OCI-LY1 (cell line): ENCODE results near the gene PIGV.
"Not testable (repeated sequence)": the region's sequence is repeated elsewhere in the genome, so short reads cannot be mapped to it uniquely, and the experiment has no call there.

ENCODE experiments used
- H2AFZ ChIP-seq: fragments of 200-600 bp; sonication (generic), shearing (Covaris generic); 2 replicates; pipeline ENCODE4 v1.6.0; 2014; ENCODE audit warnings: antibody characterized with exemption, mild to moderate bottlenecking, low read length
- H3F3A ChIP-seq: fragments of 200-600 bp; sonication (generic), shearing (Covaris generic); 2 replicates; pipeline ENCODE4 v1.6.0; 2014; ENCODE audit warnings: mild to moderate bottlenecking, antibody characterized with exemption, low read length, moderate library complexity; ENCODE audit not compliant: insufficient read depth
- H3K27ac ChIP-seq: fragments of 200-600 bp; sonication (generic); 2 replicates; pipeline ENCODE4 v1.5.1; 2014; ENCODE audit warnings: low read length, mixed run types, mild to moderate bottlenecking, low read depth; ENCODE audit not compliant: poor library complexity, severe bottlenecking
- H3K27me3 ChIP-seq: fragments of 200-600 bp; sonication (generic); 2 replicates; pipeline ENCODE4 v1.6.0; 2014; ENCODE audit warnings: antibody characterized with exemption, mild to moderate bottlenecking, low read length, moderate library complexity; ENCODE audit not compliant: insufficient read depth
- H3K36me3 ChIP-seq: fragments of 200-600 bp; sonication (generic); 2 replicates; pipeline ENCODE4 v1.6.1; 2014; ENCODE audit warnings: mild to moderate bottlenecking, antibody characterized with exemption, low read length, moderate library complexity, mixed read lengths; ENCODE audit not compliant: insufficient read depth
- H3K4me1 ChIP-seq: fragments of 200-600 bp; sonication (generic); 2 replicates; pipeline ENCODE4 v1.5.1; 2014; ENCODE audit warnings: mild to moderate bottlenecking, low read length, moderate library complexity; ENCODE audit not compliant: insufficient read depth, severe bottlenecking
- H3K4me2 ChIP-seq: fragments of 200-600 bp; sonication (generic), shearing (Covaris generic); 2 replicates; pipeline ENCODE4 v1.6.1; 2014; ENCODE audit warnings: low read length
- H3K4me3 ChIP-seq: fragments of 200-600 bp; sonication (generic); 2 replicates; pipeline ENCODE4 v1.5.1; 2014; ENCODE audit warnings: low read length, low read depth, mild to moderate bottlenecking, mixed read lengths; ENCODE audit not compliant: poor library complexity, severe bottlenecking
- H3K79me2 ChIP-seq: fragments of 200-600 bp; shearing (Covaris generic); 2 replicates; pipeline ENCODE4 v1.6.1; 2016; ENCODE audit warnings: mixed run types, low read length, mixed read lengths; ENCODE audit not compliant: insufficient read depth
- H3K9ac ChIP-seq: fragments of 200-600 bp; sonication (generic), shearing (Covaris generic); 2 replicates; pipeline ENCODE4 v1.6.1; 2014; ENCODE audit warnings: mild to moderate bottlenecking, low read length, mixed read lengths
- H3K9me2 ChIP-seq: fragments of 200-600 bp; sonication (generic), shearing (Covaris generic); 2 replicates; pipeline ENCODE4 v1.6.1; 2014; ENCODE audit warnings: low read depth, mild to moderate bottlenecking, low read length, mixed read lengths
- H3K9me3 ChIP-seq: fragments of 200-600 bp; shearing (Covaris generic); 2 replicates; pipeline ENCODE4 v1.6.1; 2014; ENCODE audit warnings: low read length, mixed read lengths
- H4K20me1 ChIP-seq: fragments of 200-600 bp; sonication (generic), shearing (Covaris generic); 2 replicates; pipeline ENCODE4 v1.6.0; 2016; ENCODE audit warnings: mild to moderate bottlenecking, low read length; ENCODE audit not compliant: insufficient read depth
- CTCF ChIP-seq: fragments of 200-600 bp; sonication (generic), shearing (Covaris generic); IDR thresholded peaks from 2 replicates; pipeline ENCODE4 v1.5.1; 2017; ENCODE audit warnings: mild to moderate bottlenecking, antibody characterized with exemption, low read length, moderate library complexity, mixed read lengths
- EZH2 ChIP-seq: fragments of 200-600 bp; sonication (generic), shearing (Covaris generic); IDR thresholded peaks from 2 replicates; pipeline ENCODE4 v1.8.0; 2017; ENCODE audit warnings: borderline replicate concordance, mixed run types, mild to moderate bottlenecking, antibody characterized with exemption, low read length, moderate library complexity, mixed read lengths

Gene PIGV

GRCh38 chr1:26797627-26798026 lies 9.9 kb downstream of the PIGV start:
- Histone ChIP-seq H2AFZ (no peak overlapping the region), H3K9me2 (no peaks in the 10 kb centered on the region), H4K20me1 (no peaks in the 10 kb centered on the region), H3K4me2 (no peak overlapping the region), H3F3A (no peaks in the 10 kb centered on the region), H3K9me3 (no peaks in the 10 kb centered on the region), H3K27ac (no peak overlapping the region), H3K4me3 (no peak overlapping the region), H3K9ac (no peak overlapping the region), H3K79me2 (no peaks in the 10 kb centered on the region), H3K4me1 (peaks cover 10% of the 10 kb centered on the region), H3K27me3 (no peaks in the 10 kb centered on the region), H3K36me3 (peaks cover 14% of the 10 kb centered on the region; the same call in 1 of the 2 replicates)
- no peak for TF ChIP-seq CTCF
- TF ChIP-seq EZH2 = no peak

- no peaks in the 10 kb centered on the region for H3F3A ChIP-seq
- H3K9ac ChIP-seq = no peak overlapping the region; the same call in 1 of the 2 replicates
- H2AFZ ChIP-seq = no peak overlapping the region
- H3K9me2 ChIP-seq = no peaks in the 10 kb centered on the region
- no peaks in the 10 kb centered on the region for H3K27me3 ChIP-seq
- H3K4me2 ChIP-seq = no peak overlapping the region
- H4K20me1 ChIP-seq = no peaks in the 10 kb centered on the region
- no peak overlapping the region for H3K4me3 ChIP-seq
- H3K36me3 ChIP-seq = peaks cover 8% of the 10 kb centered on the region; the same call in 1 of the 2 replicates
- TF ChIP-seq EZH2 (no peak), CTCF (no peak)
- H3K9me3 ChIP-seq = no peaks in the 10 kb centered on the region
- H3K4me1 ChIP-seq = peaks cover 10% of the 10 kb centered on the region
- H3K27ac ChIP-seq = no peak overlapping the region
- H3K79me2 ChIP-seq = no peaks in the 10 kb centered on the region
These were observed 11.9 kb downstream of the PIGV start for GRCh38 chr1:26799479-26800142.

- H3K79me2 ChIP-seq, H3K4me1 ChIP-seq, H4K20me1 ChIP-seq, H3K9me2 ChIP-seq, H3K9ac ChIP-seq, H3K27me3 ChIP-seq, H3K4me3 ChIP-seq, H3K27ac ChIP-seq, H3K4me2 ChIP-seq, H3F3A ChIP-seq, H3K36me3 ChIP-seq, H2AFZ ChIP-seq, H3K9me3 ChIP-seq: not testable (repeated sequence)
These were observed 16.2 kb downstream of the PIGV start for GRCh38 chr1:26803932-26804331.

GRCh38 chr1:26810105-26810504 lies 22.4 kb downstream of the PIGV start:
- not testable (repeated sequence) for H3K27me3 ChIP-seq, H3F3A ChIP-seq, H3K9me3 ChIP-seq, H4K20me1 ChIP-seq, H3K4me2 ChIP-seq, H3K27ac ChIP-seq, H3K4me3 ChIP-seq, H3K36me3 ChIP-seq, H3K4me1 ChIP-seq, H3K9ac ChIP-seq, H2AFZ ChIP-seq, H3K79me2 ChIP-seq, H3K9me2 ChIP-seq
- TF ChIP-seq CTCF = peak; percentile 56
